Activated T-cell treated with anti-CD3 and anti-CD28 coated beads, Interleukin-2, amount 50 U/mL, for 48 hours (primary cell): ENCODE results near the gene DAPK1.

ENCODE experiments used
- DNase-seq, 2 experiments: peaks; one replicate each; pipeline ENCODE4 v3.0.0-alpha.2; 2020

DAPK1 gene

GRCh38 chr9:87650611-87651295, 153.1 kb downstream of the DAPK1 start:
- DNase-seq: no peak

GRCh38 chr9:87651431-87651830, 153.8 kb downstream of the DAPK1 start:
- no peak for DNase-seq

GRCh38 chr9:87653941-87654340, 156.3 kb downstream of the DAPK1 start:
- no peak for DNase-seq

GRCh38 chr9:87655731-87656130, 158.1 kb downstream of the DAPK1 start:
- no peak for DNase-seq

- DNase-seq: no peak
Measured at GRCh38 chr9:87656485-87656884, 158.8 kb downstream of the DAPK1 start.

GRCh38 chr9:87657190-87657589, 159.5 kb downstream of the DAPK1 start:
- DNase-seq: no peak

GRCh38 chr9:87657893-87658292, 160.2 kb downstream of the DAPK1 start:
- no peak for DNase-seq

GRCh38 chr9:87658511-87658910, 160.8 kb downstream of the DAPK1 start:
- DNase-seq: no peak

GRCh38 chr9:87659534-87660419, 162.1 kb downstream of the DAPK1 start:
- no peak for DNase-seq

GRCh38 chr9:87661241-87661640, 163.6 kb downstream of the DAPK1 start:
- DNase-seq: no peak

GRCh38 chr9:87662808-87663528, 165.3 kb downstream of the DAPK1 start:
- DNase-seq: peak; percentile 81

- no peak for DNase-seq
Measured at GRCh38 chr9:87663556-87663955, 165.9 kb downstream of the DAPK1 start.

- DNase-seq: no peak
Measured at GRCh38 chr9:87664153-87665060, 166.7 kb downstream of the DAPK1 start.

- no peak for DNase-seq
Measured at GRCh38 chr9:87665505-87665904, 167.8 kb downstream of the DAPK1 start.

GRCh38 chr9:87667164-87667738, 169.6 kb downstream of the DAPK1 start:
- DNase-seq: no peak

GRCh38 chr9:87668222-87668621, 170.6 kb downstream of the DAPK1 start:
- DNase-seq: no peak

- no peak for DNase-seq
Measured at GRCh38 chr9:87668722-87669121, 171.1 kb downstream of the DAPK1 start.

- no peak for DNase-seq
Measured at GRCh38 chr9:87670572-87671264, 173.1 kb downstream of the DAPK1 start.

GRCh38 chr9:87671478-87671877, 173.8 kb downstream of the DAPK1 start:
- DNase-seq: no peak

- no peak for DNase-seq
Measured at GRCh38 chr9:87671925-87672324, 174.3 kb downstream of the DAPK1 start.

- no peak for DNase-seq
Measured at GRCh38 chr9:87672586-87672985, 174.9 kb downstream of the DAPK1 start.
